HAP-1 (cell line): Measurements from ENCODE around the gene HSPG2.
"Not testable (repeated sequence)": the region's sequence is repeated elsewhere in the genome, so short reads cannot be mapped to it uniquely, and the experiment has no call there.

Source experiments
- DNase-seq, 2 experiments: peaks; one replicate each; pipeline ENCODE4 v3.0.0-alpha.2; 2016 to 2020; ENCODE audit warnings: low spot score in 2 of 2
- H3K27me3 ChIP-seq: fragments of 250-450 bp; sonication (Bioruptor Pico); 2 replicates; pipeline ENCODE4 v1.5.1; 2020; ENCODE audit warnings: low read depth, mild to moderate bottlenecking, moderate library complexity
- H3K36me3 ChIP-seq: fragments of 250-450 bp; sonication (Bioruptor Pico); replicated peaks from 2 replicates; pipeline ENCODE4 v1.5.1; 2020; ENCODE audit warnings: mild to moderate bottlenecking
- H3K4me1 ChIP-seq: fragments of 250-450 bp; sonication (Bioruptor Pico); 2 replicates; pipeline ENCODE4 v1.5.1; 2020; ENCODE audit warnings: mild to moderate bottlenecking
- H3K4me3 ChIP-seq: fragments of 250-450 bp; sonication (Bioruptor Pico); 2 replicates; pipeline ENCODE4 v1.5.1; 2020; ENCODE audit warnings: mild to moderate bottlenecking, moderate library complexity
- H3K9me3 ChIP-seq: fragments of 250-450 bp; sonication (Bioruptor Pico); 2 replicates; pipeline ENCODE4 v1.5.1; 2020; ENCODE audit warnings: mild to moderate bottlenecking, moderate library complexity
- in situ Hi-C: fragments of 300-500 bp; cut with MboI; formaldehyde crosslinking; loops from 3 replicates; pipeline ENCODE4 v1.14.3; 2020; ENCODE audit warnings: low sequenced_read_pairs, inconsistent platforms, mixed read lengths

The HSPG2 gene

GRCh38 chr1:21921100-21921875 is 15.8 kb downstream of the HSPG2 start:
- Histone ChIP-seq H3K4me3 (no peak overlapping the region), H3K27me3 (no peaks in the 10 kb centered on the region), H3K4me1 (no peaks in the 10 kb centered on the region), H3K9me3 (no peaks in the 10 kb centered on the region), H3K36me3 (no peaks in the 10 kb centered on the region)
- in situ Hi-C loops: no loop called here
- peak in 1 of 2 experiments; percentile 35 for DNase-seq

GRCh38 chr1:21919520-21919919 is 17.6 kb downstream of the HSPG2 start:
- Histone ChIP-seq H3K4me3 (no peak overlapping the region), H3K9me3 (no peaks in the 10 kb centered on the region), H3K27me3 (no peaks in the 10 kb centered on the region), H3K4me1 (no peaks in the 10 kb centered on the region), H3K36me3 (no peaks in the 10 kb centered on the region)
- DNase-seq: no peak
- in situ Hi-C loops: no loop called here

- H3K27me3 ChIP-seq, H3K9me3 ChIP-seq, H3K36me3 ChIP-seq, H3K4me1 ChIP-seq, in situ Hi-C loops, H3K4me3 ChIP-seq, DNase-seq: not testable (repeated sequence)
These were observed 19.9 kb downstream of the HSPG2 start for GRCh38 chr1:21917239-21917631.

- in situ Hi-C loops: no loop called here
- H3K4me1 ChIP-seq: no peaks in the 10 kb centered on the region
- H3K36me3 ChIP-seq: no peaks in the 10 kb centered on the region
- no peak overlapping the region for H3K4me3 ChIP-seq
- H3K9me3 ChIP-seq: no peaks in the 10 kb centered on the region
- H3K27me3 ChIP-seq: no peaks in the 10 kb centered on the region
- no peak for DNase-seq
These were observed 20.5 kb downstream of the HSPG2 start for GRCh38 chr1:21916447-21917238.

- DNase-seq: no peak
- H3K27me3 ChIP-seq: no peaks in the 10 kb centered on the region
- no peaks in the 10 kb centered on the region for H3K36me3 ChIP-seq
- in situ Hi-C loops: no loop called here
- H3K4me1 ChIP-seq: no peaks in the 10 kb centered on the region
- no peaks in the 10 kb centered on the region for H3K9me3 ChIP-seq
- no peak overlapping the region for H3K4me3 ChIP-seq
These were observed 22.1 kb downstream of the HSPG2 start for GRCh38 chr1:21914880-21915640.

GRCh38 chr1:21914450-21914849 is 22.7 kb downstream of the HSPG2 start:
- in situ Hi-C loops: no loop called here
- H3K4me3 ChIP-seq: no peak overlapping the region
- H3K9me3 ChIP-seq: no peaks in the 10 kb centered on the region
- no peaks in the 10 kb centered on the region for H3K4me1 ChIP-seq
- no peak for DNase-seq
- no peaks in the 10 kb centered on the region for H3K27me3 ChIP-seq
- H3K36me3 ChIP-seq: no peaks in the 10 kb centered on the region

- H3K4me1 ChIP-seq: no peaks in the 10 kb centered on the region
- H3K9me3 ChIP-seq: no peaks in the 10 kb centered on the region
- in situ Hi-C loops: no loop called here
- H3K4me3 ChIP-seq: no peak overlapping the region
- no peaks in the 10 kb centered on the region for H3K36me3 ChIP-seq
- H3K27me3 ChIP-seq: no peaks in the 10 kb centered on the region
- no peak for DNase-seq
These were observed 23.3 kb downstream of the HSPG2 start for GRCh38 chr1:21913763-21914162.

GRCh38 chr1:21913258-21913657 is 23.9 kb downstream of the HSPG2 start:
- in situ Hi-C loops: no loop called here
- no peaks in the 10 kb centered on the region for H3K36me3 ChIP-seq
- H3K4me3 ChIP-seq: no peak overlapping the region
- DNase-seq: no peak
- H3K27me3 ChIP-seq: no peaks in the 10 kb centered on the region
- H3K4me1 ChIP-seq: no peaks in the 10 kb centered on the region
- H3K9me3 ChIP-seq: no peaks in the 10 kb centered on the region

GRCh38 chr1:21912038-21912758 is 24.9 kb downstream of the HSPG2 start:
- no peaks in the 10 kb centered on the region for H3K4me1 ChIP-seq
- no peaks in the 10 kb centered on the region for H3K27me3 ChIP-seq
- H3K9me3 ChIP-seq: no peaks in the 10 kb centered on the region
- in situ Hi-C loops: no loop called here
- no peak overlapping the region for H3K4me3 ChIP-seq
- DNase-seq: no peak
- H3K36me3 ChIP-seq: no peaks in the 10 kb centered on the region

- in situ Hi-C loops: no loop called here
- DNase-seq: no peak
- Histone ChIP-seq H3K4me1 (no peaks in the 10 kb centered on the region), H3K4me3 (no peak overlapping the region), H3K9me3 (no peaks in the 10 kb centered on the region), H3K36me3 (no peaks in the 10 kb centered on the region), H3K27me3 (no peaks in the 10 kb centered on the region)
These were observed 25.7 kb downstream of the HSPG2 start for GRCh38 chr1:21911205-21912001.

GRCh38 chr1:21910558-21911204 is 26.4 kb downstream of the HSPG2 start:
- Histone ChIP-seq H3K4me1 (no peaks in the 10 kb centered on the region), H3K36me3 (no peaks in the 10 kb centered on the region), H3K4me3 (no peak overlapping the region), H3K9me3 (no peaks in the 10 kb centered on the region), H3K27me3 (no peaks in the 10 kb centered on the region)
- in situ Hi-C loops: no loop called here
- DNase-seq: no peak

GRCh38 chr1:21909787-21910503 is 27.2 kb downstream of the HSPG2 start:
- no peak for DNase-seq
- no peaks in the 10 kb centered on the region for H3K36me3 ChIP-seq
- in situ Hi-C loops: no loop called here
- H3K4me1 ChIP-seq: no peaks in the 10 kb centered on the region
- no peaks in the 10 kb centered on the region for H3K9me3 ChIP-seq
- H3K27me3 ChIP-seq: no peaks in the 10 kb centered on the region
- H3K4me3 ChIP-seq: no peak overlapping the region
